NK-92 (cell line): ENCODE data around the gene DRAXIN.

Source experiments
- DNase-seq: peaks from one replicate; lab custom pipeline; 2025; ENCODE audit not compliant: unreplicated experiment; lab: John Stamatoyannopoulos, UW

The DRAXIN gene

GRCh38 chr1:11654939-11655808 is 36.3 kb upstream of the DRAXIN start:
- no peak for DNase-seq

GRCh38 chr1:11657654-11658053 is 33.9 kb upstream of the DRAXIN start:
- DNase-seq, result no peak

- no peak for DNase-seq
Observed at GRCh38 chr1:11658542-11658941, 33.0 kb upstream of the DRAXIN start.

- DNase-seq, result no peak
Observed at GRCh38 chr1:11659748-11660147, 31.8 kb upstream of the DRAXIN start.

GRCh38 chr1:11661103-11661502 is 30.4 kb upstream of the DRAXIN start:
- no peak for DNase-seq

GRCh38 chr1:11664336-11665065 is 27.0 kb upstream of the DRAXIN start:
- DNase-seq, result no peak

GRCh38 chr1:11668516-11668915 is 23.0 kb upstream of the DRAXIN start:
- DNase-seq, result no peak

GRCh38 chr1:11670747-11671146 is 20.8 kb upstream of the DRAXIN start:
- DNase-seq, result no peak

- DNase-seq, result no peak
Observed at GRCh38 chr1:11671205-11671543, 20.3 kb upstream of the DRAXIN start.

GRCh38 chr1:11671544-11672286 is 19.8 kb upstream of the DRAXIN start:
- DNase-seq, result no peak

- DNase-seq, result no peak
Observed at GRCh38 chr1:11673089-11673769, 18.3 kb upstream of the DRAXIN start.

- no peak for DNase-seq
Observed at GRCh38 chr1:11674488-11674887, 17.0 kb upstream of the DRAXIN start.

- DNase-seq, result no peak
Observed at GRCh38 chr1:11675325-11675724, 16.2 kb upstream of the DRAXIN start.

- no peak for DNase-seq
Observed at GRCh38 chr1:11676386-11677103, 15.0 kb upstream of the DRAXIN start.

- no peak for DNase-seq
Observed at GRCh38 chr1:11678442-11678841, 13.1 kb upstream of the DRAXIN start.

- no peak for DNase-seq
Observed at GRCh38 chr1:11680270-11681070, 11.0 kb upstream of the DRAXIN start.

GRCh38 chr1:11681071-11681771 is 10.3 kb upstream of the DRAXIN start, which contains the start of gene MAD2L2:
MAD2L2 (minus strand) TSS chr1:11681148; CDS start chr1:11680601, 547 bp downstream.
- DNase-seq, result no peak

GRCh38 chr1:11682287-11682771 is 9.2 kb upstream of the DRAXIN start:
- no peak for DNase-seq

GRCh38 chr1:11682799-11683198 is 8.7 kb upstream of the DRAXIN start:
- no peak for DNase-seq
